ENCODE measurements around the gene NFATC3.
"Not testable (repeated sequence)": the region's sequence is repeated elsewhere in the genome, so short reads cannot be mapped to it uniquely, and the experiment has no call there.

The NFATC3 gene

DNA sequence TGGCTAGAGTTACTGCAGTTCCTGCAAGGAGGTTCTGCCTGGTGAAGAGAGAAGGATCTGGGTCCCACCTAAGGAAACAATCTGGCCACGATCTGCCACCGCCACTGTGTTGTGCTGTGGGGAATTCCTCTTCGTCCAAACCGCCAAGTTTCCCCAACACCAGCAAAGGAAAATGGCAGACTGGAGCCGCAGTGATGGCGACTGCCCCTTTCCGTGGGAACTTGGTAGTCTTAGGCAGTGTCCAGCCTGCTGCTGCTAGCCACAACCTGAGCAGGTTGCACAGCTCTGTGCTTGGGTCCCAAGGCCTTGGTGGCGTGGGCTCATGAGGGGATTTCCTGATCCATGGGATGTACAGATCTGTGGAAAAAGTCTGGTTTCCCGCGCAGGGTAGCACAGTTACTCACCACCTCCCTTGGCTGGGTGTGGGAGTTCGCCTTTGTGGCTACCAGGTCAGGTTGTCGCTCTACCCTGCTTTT lies 28.6 kb downstream of the NFATC3 start:
- no peak for FAIRE-seq
- TF ChIP-seq TAF1 (IDR thresholded peaks at IDR 0.05; ENCODE audit: borderline replicate concordance, low read depth, low read length): no peak
- TF ChIP-seq POLR2AphosphoS5 (IDR thresholded peaks at IDR 0.05; ENCODE audit: low read depth, low read length): no peak
- TF ChIP-seq POLR2A (IDR thresholded peaks at IDR 0.05; ENCODE audit: low read depth, low read length): no peak
- no peak for DNase-seq (ENCODE audit: insufficient read length)

DNA sequence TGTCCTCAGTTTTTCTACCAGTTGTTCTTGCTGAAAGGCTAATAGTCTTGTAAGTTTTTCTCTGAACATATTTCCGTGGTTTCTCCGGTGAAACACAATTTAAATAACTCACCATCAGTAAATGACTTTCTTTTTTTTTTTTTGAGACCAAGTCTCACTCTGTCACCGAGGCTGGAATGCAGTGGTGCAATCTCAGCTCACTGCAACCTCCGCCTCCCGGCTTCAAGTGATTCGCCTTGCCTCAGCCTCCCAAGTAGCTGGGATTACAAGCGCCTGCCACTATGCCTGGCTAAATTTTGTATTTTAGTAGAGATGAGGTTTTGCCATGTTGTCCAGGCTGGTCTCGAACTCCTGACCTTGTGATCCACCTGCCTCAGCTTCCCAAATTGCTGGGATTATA lies 29.8 kb downstream of the NFATC3 start:
- not testable (repeated sequence) for DNase-seq (ENCODE audit: insufficient read length); FAIRE-seq

DNA sequence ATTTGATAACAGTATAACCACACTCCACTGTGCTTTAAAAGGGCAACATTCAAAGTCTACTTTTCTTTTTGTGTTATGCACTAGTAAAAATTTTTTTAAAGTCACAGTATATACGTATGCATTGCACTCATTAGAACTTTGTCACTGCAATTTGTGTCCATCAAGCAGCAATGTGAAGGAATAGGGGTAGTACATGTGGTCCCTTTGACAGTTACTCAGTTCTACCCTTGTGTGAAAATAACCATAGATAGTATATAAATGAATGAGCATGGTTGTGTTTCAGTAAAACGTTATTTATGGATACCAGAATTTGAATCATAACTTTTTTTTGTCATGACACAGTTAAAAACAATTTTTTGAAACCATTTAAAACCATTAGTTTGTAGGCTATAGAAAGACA lies 30.7 kb downstream of the NFATC3 start:
- no peak for FAIRE-seq
- no peak for DNase-seq (ENCODE audit: insufficient read length)
- no peak for TF ChIP-seq POLR2A (IDR thresholded peaks at IDR 0.05; ENCODE audit: low read depth, low read length)
- no peak for TF ChIP-seq POLR2AphosphoS5 (IDR thresholded peaks at IDR 0.05; ENCODE audit: low read depth, low read length)
- TF ChIP-seq TAF1 (IDR thresholded peaks at IDR 0.05; ENCODE audit: borderline replicate concordance, low read depth, low read length): no peak

DNA sequence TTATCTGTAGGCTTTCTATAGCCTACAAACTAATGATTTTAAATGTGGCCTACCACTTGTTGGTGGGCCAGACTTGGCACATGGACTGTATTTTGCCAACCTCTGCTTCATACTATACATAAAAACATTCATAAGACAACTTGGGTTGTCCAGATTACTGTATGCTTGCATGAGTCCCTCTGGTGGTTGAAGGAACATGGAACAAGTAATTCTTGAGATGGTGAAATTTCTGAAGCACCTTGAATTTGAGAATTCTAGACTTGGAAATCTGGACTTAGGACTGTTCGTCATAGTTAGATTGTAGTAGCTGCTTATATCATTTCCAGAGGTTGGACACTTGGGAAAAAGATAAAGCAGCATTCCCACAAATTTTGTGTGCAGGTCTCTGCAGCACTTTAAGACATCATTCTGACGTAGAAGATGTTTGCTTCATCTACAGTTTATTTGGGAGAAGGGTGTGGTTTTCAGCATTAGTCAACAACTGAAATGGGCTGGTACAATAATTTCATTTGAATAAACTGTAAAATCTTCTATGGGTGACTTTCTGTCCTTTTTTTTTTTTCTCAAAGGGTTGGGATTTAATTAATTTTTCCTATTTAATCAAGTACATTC lies 31.2 kb downstream of the NFATC3 start:
- FAIRE-seq (no peak), DNase-seq (ENCODE audit: insufficient read length) (no peak)
- no peak for TF ChIP-seq TAF1 (IDR thresholded peaks at IDR 0.05; ENCODE audit: borderline replicate concordance, low read depth, low read length)
- no peak for TF ChIP-seq POLR2A (IDR thresholded peaks at IDR 0.05; ENCODE audit: low read depth, low read length)
- no peak for TF ChIP-seq POLR2AphosphoS5 (IDR thresholded peaks at IDR 0.05; ENCODE audit: low read depth, low read length)

DNA sequence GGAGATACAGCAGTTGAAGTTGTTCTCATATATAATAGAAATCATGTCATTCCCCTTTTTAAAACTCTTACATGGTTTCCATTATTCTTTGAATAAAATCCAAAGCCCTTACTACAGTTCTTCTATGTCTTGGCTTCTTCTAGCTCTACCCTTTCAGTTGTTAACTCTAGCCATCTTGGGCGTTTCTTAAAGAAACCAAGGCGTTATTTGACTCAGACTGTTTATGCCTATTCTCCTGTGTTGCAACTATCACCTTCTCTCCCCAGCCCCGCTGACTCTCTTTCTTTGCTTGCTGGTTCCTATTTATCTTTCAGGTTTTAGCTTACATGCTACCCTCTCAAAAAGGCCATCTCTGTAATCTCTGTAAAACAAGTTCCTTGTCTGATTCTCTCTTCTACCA lies 32.7 kb downstream of the NFATC3 start:
- no peak for DNase-seq (ENCODE audit: insufficient read length)
- FAIRE-seq: no peak
- TF ChIP-seq POLR2A (IDR thresholded peaks at IDR 0.05; ENCODE audit: low read depth, low read length) (no peak), POLR2AphosphoS5 (IDR thresholded peaks at IDR 0.05; ENCODE audit: low read depth, low read length) (no peak)

DNA sequence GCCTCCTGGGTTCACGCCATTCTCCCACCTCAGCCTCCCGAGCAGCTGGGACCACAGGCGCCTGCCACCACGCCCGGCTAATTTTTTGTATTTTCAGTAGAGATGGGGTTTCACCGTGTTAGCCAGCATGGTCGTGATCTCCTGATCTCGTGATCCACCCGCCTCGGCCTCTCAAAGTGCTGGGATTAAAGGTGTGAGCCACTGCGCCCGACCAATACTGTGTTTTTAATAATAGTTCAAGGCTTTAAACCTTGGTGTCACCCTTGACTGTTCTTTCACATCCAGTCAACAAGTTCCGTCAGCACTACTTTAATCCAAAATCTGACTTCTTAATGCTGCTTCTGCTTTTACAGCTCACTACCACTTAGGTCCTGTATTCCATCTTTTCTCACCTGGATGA lies 33.8 kb downstream of the NFATC3 start:
- not testable (repeated sequence) for DNase-seq (ENCODE audit: insufficient read length)
- FAIRE-seq: peak; percentile 71

DNA sequence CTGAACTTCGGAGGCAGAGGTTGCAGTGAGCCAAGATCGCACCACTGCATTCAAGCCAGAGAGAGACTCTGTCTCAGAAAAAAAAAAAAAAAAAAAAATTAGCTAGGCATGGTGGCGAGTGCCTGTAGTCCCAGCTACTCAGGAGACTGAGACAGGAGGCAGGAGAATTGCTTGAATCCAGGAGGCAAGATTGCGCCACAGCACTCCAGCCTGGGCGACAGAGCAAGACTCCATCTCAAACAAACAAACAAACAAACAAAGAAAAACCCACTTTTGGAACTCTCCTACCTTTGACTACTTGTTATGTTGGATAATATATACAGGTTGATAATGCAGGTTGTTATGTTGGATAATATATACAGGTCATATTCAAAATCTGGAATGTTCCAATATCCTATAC lies 35.3 kb downstream of the NFATC3 start:
- FAIRE-seq: not testable (repeated sequence)

DNA sequence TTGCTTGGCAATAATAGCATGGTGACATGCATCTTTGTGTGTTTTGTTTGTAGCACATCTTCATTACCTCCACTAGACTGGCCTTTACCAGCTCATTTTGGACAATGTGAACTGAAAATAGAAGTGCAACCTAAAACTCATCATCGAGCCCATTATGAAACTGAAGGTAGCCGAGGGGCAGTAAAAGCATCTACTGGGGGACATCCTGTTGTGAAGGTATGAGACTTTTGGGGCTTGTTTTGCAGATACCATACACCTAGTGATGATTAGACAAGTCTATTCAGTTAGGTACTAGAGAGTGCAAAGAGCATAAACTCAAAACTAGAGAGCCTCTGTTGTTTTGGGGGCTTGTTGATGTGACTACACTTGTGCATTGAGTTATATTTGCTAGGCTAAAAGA lies 41.2 kb downstream of the NFATC3 start:
- TF ChIP-seq POLR2AphosphoS5 (IDR thresholded peaks at IDR 0.05; ENCODE audit: low read depth, low read length): no peak
- TF ChIP-seq TAF1 (IDR thresholded peaks at IDR 0.05; ENCODE audit: borderline replicate concordance, low read depth, low read length): no peak
- TF ChIP-seq POLR2A (IDR thresholded peaks at IDR 0.05; ENCODE audit: low read depth, low read length): no peak
- FAIRE-seq: peak; percentile 80
- DNase-seq (ENCODE audit: insufficient read length): peak; percentile 21

More for the DNA sequence above, 35.3 kb downstream of the NFATC3 start:
- not testable (repeated sequence) for DNase-seq (ENCODE audit: insufficient read length)

DNA sequence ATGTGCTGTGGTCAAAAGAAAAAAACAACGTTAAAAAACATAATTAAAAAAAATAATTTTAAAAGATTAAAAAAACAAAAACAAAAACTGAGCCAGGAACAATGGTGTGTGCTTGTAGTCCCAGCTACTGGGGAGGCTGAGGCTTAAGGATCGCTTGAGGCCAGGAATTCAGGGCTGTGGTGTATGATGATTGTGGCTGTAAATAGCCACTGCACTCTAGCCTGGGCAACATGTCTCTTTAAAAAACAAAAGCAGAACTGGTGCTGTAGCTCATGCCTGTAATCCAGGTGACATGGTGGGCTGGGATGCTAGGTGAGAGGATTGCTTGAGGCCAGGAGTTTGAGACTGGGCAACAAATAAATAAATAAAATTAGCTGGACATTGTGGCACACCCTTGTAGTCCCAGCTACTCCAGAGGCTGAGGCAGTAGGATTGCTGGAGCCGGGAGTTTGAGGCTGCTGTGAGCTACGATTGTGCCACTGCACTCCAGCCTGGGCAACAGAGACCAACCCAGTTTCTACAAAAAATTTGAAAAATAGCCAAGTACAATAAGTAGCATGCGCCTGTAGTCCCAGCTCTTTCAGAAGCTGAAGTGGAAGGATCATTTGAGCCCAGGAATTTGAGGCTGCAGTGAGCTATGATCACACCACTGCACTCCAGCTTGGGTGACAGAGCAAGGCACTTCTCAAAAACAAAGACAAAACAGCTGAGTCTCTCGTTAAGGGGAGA lies 43.6 kb downstream of the NFATC3 start:
- no peak for FAIRE-seq
- no peak for DNase-seq (ENCODE audit: insufficient read length)
- no peak for TF ChIP-seq POLR2A (IDR thresholded peaks at IDR 0.05; ENCODE audit: low read depth, low read length)
- TF ChIP-seq POLR2AphosphoS5 (IDR thresholded peaks at IDR 0.05; ENCODE audit: low read depth, low read length): no peak
- TF ChIP-seq TAF1 (IDR thresholded peaks at IDR 0.05; ENCODE audit: borderline replicate concordance, low read depth, low read length): no peak

DNA sequence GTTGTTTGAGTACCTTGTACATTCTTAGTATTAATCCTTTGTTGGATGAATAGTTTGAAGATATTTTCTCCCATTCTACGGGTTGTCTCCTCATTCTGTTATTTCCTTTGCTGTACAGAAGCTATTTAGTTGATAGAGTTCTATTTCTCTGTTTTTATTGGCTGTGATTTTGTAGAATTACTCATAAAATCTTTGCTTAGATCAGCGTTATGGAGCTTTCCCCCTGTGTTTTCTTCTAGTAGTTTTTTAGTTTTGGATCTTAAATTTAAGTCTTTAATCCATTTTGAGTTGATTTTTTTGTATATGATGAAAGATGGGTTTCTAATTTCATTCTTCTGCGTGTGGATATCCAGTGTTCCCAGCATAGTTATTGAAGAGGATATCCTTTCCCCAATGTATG lies 45.4 kb downstream of the NFATC3 start:
- no peak for DNase-seq (ENCODE audit: insufficient read length)
- no peak for TF ChIP-seq POLR2AphosphoS5 (IDR thresholded peaks at IDR 0.05; ENCODE audit: low read depth, low read length)
- TF ChIP-seq POLR2A (IDR thresholded peaks at IDR 0.05; ENCODE audit: low read depth, low read length): no peak
- TF ChIP-seq TAF1 (IDR thresholded peaks at IDR 0.05; ENCODE audit: borderline replicate concordance, low read depth, low read length): no peak
- FAIRE-seq: peak; percentile 69

DNA sequence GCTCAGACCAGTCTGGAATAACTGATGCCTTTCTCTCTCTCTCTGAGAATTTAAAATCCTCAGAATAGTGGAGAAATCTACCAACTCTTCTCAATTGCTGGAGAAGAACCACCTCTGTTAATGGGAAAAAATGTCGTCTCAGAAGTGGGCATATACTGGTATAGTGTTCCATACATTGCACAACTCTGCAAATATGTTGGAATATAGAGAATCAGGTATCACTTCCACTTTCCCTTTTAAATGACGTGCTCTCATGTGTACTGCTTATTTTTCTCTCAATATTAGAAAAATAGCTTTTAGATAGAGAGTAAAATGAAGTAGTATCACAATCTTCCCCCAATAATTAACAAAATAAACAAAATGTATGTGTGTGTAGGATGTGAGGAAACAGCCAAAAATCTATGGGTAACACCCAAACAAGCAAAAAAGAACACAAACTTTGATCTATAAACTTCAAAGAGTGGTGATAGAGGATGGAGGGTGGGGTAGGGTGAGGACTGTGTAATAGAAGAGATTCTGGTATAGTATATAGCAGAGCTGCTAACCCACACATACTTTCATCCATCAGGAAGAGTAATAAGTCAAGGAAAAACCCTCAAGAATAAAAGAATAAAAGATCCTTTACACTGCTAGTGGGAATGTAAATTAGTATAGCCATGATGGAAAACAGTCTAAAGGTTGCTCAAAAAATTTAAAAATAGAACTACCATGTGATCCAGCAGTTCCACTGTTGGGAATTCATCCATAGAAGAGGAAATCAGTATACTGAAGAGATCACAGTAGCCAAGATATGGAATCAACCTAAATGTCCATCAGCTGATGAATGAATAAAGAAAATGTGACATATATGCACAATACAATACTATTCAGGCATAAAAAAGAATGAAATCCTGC lies 46.9 kb downstream of the NFATC3 start:
- TF ChIP-seq TAF1 (IDR thresholded peaks at IDR 0.05; ENCODE audit: borderline replicate concordance, low read depth, low read length): no peak
- no peak for TF ChIP-seq POLR2A (IDR thresholded peaks at IDR 0.05; ENCODE audit: low read depth, low read length)
- no peak for TF ChIP-seq POLR2AphosphoS5 (IDR thresholded peaks at IDR 0.05; ENCODE audit: low read depth, low read length)
- DNase-seq (ENCODE audit: insufficient read length): no peak
- FAIRE-seq: peak; percentile 56

DNA sequence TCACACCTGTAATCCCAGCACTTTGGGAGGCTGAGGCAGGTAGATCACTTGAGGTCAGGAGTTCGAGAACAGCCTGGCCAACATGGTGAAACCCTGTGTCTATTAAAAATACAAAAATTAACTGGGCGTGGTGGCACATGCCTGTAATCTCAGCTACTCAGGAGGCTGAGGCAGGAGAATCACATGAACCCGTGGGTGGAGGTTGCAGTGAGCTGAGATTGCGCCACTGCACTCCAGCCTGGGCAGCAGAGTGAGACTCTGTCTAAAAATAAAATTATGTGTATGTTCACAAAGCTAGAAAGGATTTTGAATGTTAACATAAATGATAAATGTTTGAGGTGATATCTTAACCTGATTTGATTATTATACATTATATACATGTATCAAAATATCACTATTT lies 47.8 kb downstream of the NFATC3 start:
- DNase-seq (ENCODE audit: insufficient read length); FAIRE-seq: not testable (repeated sequence)
